Thymus (tissue), 11 donors: ENCODE results near the gene PASD1. TPM values are rescaled to one million over a fixed set of nuclear protein-coding genes. Genes with fewer than 3 reads are reported as not detected.

ENCODE experiments used
- DNase-seq, 9 donors: peaks; one replicate each; pipeline ENCODE4 v3.0.0-alpha.2; 2013; ENCODE audit warnings: low spot score in 9 of 9, low read depth in 6 of 9, missing footprints in 1 of 9
- H3K27ac ChIP-seq, 2 donors: one replicate each; pipeline ENCODE4 v1.5.1; 2013; ENCODE audit warnings: control low read depth in 1 of 2, low read depth in 1 of 2, low read length in 1 of 2, mild to moderate bottlenecking in 1 of 2, moderate library complexity in 1 of 2
- H3K27me3 ChIP-seq, 2 donors: one replicate each; pipeline ENCODE4 v1.5.1; 2013; ENCODE audit warnings: low read length in 1 of 2; ENCODE audit not compliant: control insufficient read depth in 2 of 2, insufficient read depth in 1 of 2
- H3K36me3 ChIP-seq, 2 donors: one replicate each; pipeline ENCODE4 v1.5.1; 2013; ENCODE audit warnings: low read length in 1 of 2, mild to moderate bottlenecking in 1 of 2, moderate library complexity in 1 of 2; ENCODE audit not compliant: control insufficient read depth in 2 of 2, insufficient read depth in 2 of 2
- H3K4me1 ChIP-seq, 2 donors: one replicate each; pipeline ENCODE4 v1.5.1; 2013; ENCODE audit warnings: low read length in 2 of 2; ENCODE audit not compliant: control insufficient read depth in 2 of 2, insufficient read depth in 2 of 2
- H3K4me3 ChIP-seq, 2 donors: one replicate each; pipeline ENCODE4 v1.5.1; 2013; ENCODE audit warnings: low read length in 2 of 2, control low read depth in 1 of 2, mild to moderate bottlenecking in 1 of 2
- H3K9me3 ChIP-seq, 2 donors: one replicate each; pipeline ENCODE4 v1.5.1; 2013; ENCODE audit warnings: low read length in 1 of 2, mild to moderate bottlenecking in 1 of 2; ENCODE audit not compliant: control insufficient read depth in 2 of 2, insufficient read depth in 1 of 2
- WGBS: extraction: QIAGEN DNeasy Blood & Tissue Kit; methylation state at CpG from one replicate; pipeline ENCODE4 v1.1.7; 2013; 5-methylcytosine and 5-hydroxymethylcytosine counted together
- polyA plus RNA-seq: library from polyadenylated mRNA; stranded (reverse); fragments of 200-250 nt; gene quantifications from one replicate; pipeline ENCODE4 v1.2.3, GENCODE V29; 2013
- total RNA-seq: library from RNA; stranded (reverse); fragments of 120-200 nt; gene quantifications from one replicate; pipeline ENCODE4 v1.2.4, GENCODE V29; 2013
- donor health status: healthy.

Gene PASD1
- total and polyA plus RNA-seq, 2 donors = 0.02 to 0.05 TPM

GRCh38 chrX:151702741-151703340 lies 139.4 kb downstream of the PASD1 start:
- Histone ChIP-seq H3K27me3 (peaks cover 0 to 2% of the 10 kb centered on the region in 2 donors), H3K36me3 (no peaks in the 10 kb centered on the region), H3K4me3 (no peak overlapping the region), H3K27ac (no peak overlapping the region), H3K4me1 (no peaks in the 10 kb centered on the region), H3K9me3 (no peaks in the 10 kb centered on the region)
- DNase-seq = no peak
- WGBS = 86% methylated on average over 7 of the region's 7 CpGs

- peaks cover 0 to 2% of the 10 kb centered on the region in 2 donors for H3K27me3 ChIP-seq
- WGBS = 70% methylated on average over 7 of the region's 7 CpGs
- no peak overlapping the region for H3K27ac ChIP-seq
- DNase-seq = no peak
- H3K4me3 ChIP-seq = no peak overlapping the region
- H3K4me1 ChIP-seq = no peaks in the 10 kb centered on the region
- no peaks in the 10 kb centered on the region for H3K36me3 ChIP-seq
- no peaks in the 10 kb centered on the region for H3K9me3 ChIP-seq
Observed at GRCh38 chrX:151703487-151703886, 140.0 kb downstream of the PASD1 start.

GRCh38 chrX:151704041-151704663 lies 140.7 kb downstream of the PASD1 start:
- Histone ChIP-seq H3K36me3 (no peaks in the 10 kb centered on the region), H3K4me3 (no peak overlapping the region), H3K9me3 (no peaks in the 10 kb centered on the region), H3K4me1 (no peaks in the 10 kb centered on the region), H3K27ac (no peak overlapping the region), H3K27me3 (peaks cover 0 to 2% of the 10 kb centered on the region in 2 donors)
- 89% methylated on average over 13 of the region's 13 CpGs for WGBS
- DNase-seq = no peak

- DNase-seq = no peak
- H3K4me3 ChIP-seq = no peak overlapping the region
- 98% methylated on average over 7 of the region's 7 CpGs for WGBS
- H3K27me3 ChIP-seq = peaks cover 0 to 2% of the 10 kb centered on the region in 2 donors
- H3K9me3 ChIP-seq = no peaks in the 10 kb centered on the region
- H3K36me3 ChIP-seq = no peaks in the 10 kb centered on the region
- no peaks in the 10 kb centered on the region for H3K4me1 ChIP-seq
- H3K27ac ChIP-seq = no peak overlapping the region
Observed at GRCh38 chrX:151708821-151709220, 145.3 kb downstream of the PASD1 start.

- WGBS = 85% methylated on average over 2 of the region's 2 CpGs
- H3K4me1 ChIP-seq = no peaks in the 10 kb centered on the region
- H3K27ac ChIP-seq = no peak overlapping the region
- H3K36me3 ChIP-seq = no peaks in the 10 kb centered on the region
- H3K9me3 ChIP-seq = no peaks in the 10 kb centered on the region
- DNase-seq = no peak
- H3K4me3 ChIP-seq = no peak overlapping the region
- H3K27me3 ChIP-seq = no peaks in the 10 kb centered on the region
Observed at GRCh38 chrX:151710457-151710856, 147.0 kb downstream of the PASD1 start.

- WGBS = 64% methylated on average over 5 of the region's 5 CpGs
- H3K27me3 ChIP-seq = no peaks in the 10 kb centered on the region
Observed at GRCh38 chrX:151711154-151711553, 147.7 kb downstream of the PASD1 start.

GRCh38 chrX:151711787-151712186 lies 148.3 kb downstream of the PASD1 start:
- 33% methylated on average over 2 of the region's 2 CpGs for WGBS
- no peak overlapping the region for H3K4me3 ChIP-seq
- no peaks in the 10 kb centered on the region for H3K27me3 ChIP-seq
- H3K9me3 ChIP-seq = no peaks in the 10 kb centered on the region
- no peak overlapping the region for H3K27ac ChIP-seq
- H3K4me1 ChIP-seq = no peaks in the 10 kb centered on the region
- H3K36me3 ChIP-seq = no peaks in the 10 kb centered on the region
- no peak for DNase-seq

More at GRCh38 chrX:151711154-151711553, 147.7 kb downstream of the PASD1 start:
- H3K36me3 ChIP-seq = no peaks in the 10 kb centered on the region
- H3K9me3 ChIP-seq = no peaks in the 10 kb centered on the region
- no peak for DNase-seq
- no peak overlapping the region for H3K4me3 ChIP-seq
- no peak overlapping the region for H3K27ac ChIP-seq
- no peaks in the 10 kb centered on the region for H3K4me1 ChIP-seq

GRCh38 chrX:151712253-151712652 lies 148.8 kb downstream of the PASD1 start:
- no peaks in the 10 kb centered on the region for H3K36me3 ChIP-seq
- H3K9me3 ChIP-seq = no peaks in the 10 kb centered on the region
- H3K4me3 ChIP-seq = no peak overlapping the region
- DNase-seq = no peak
- no peak overlapping the region for H3K27ac ChIP-seq
- no peaks in the 10 kb centered on the region for H3K27me3 ChIP-seq
- WGBS = 83% methylated on average over 3 of the region's 3 CpGs
- H3K4me1 ChIP-seq = no peaks in the 10 kb centered on the region

- H3K9me3 ChIP-seq = no peaks in the 10 kb centered on the region
- H3K27me3 ChIP-seq = no peaks in the 10 kb centered on the region
- no peaks in the 10 kb centered on the region for H3K36me3 ChIP-seq
- DNase-seq = peak in 1 of 9 donors; percentile 14
- no peak overlapping the region for H3K4me3 ChIP-seq
- WGBS = 58% methylated on average over 3 of the region's 3 CpGs
- H3K4me1 ChIP-seq = no peaks in the 10 kb centered on the region
- H3K27ac ChIP-seq = no peak overlapping the region
Observed at GRCh38 chrX:151713849-151714248, 150.4 kb downstream of the PASD1 start.
